Measurements from ENCODE around the gene KCNC3.

The KCNC3 gene

GRCh38 chr19:50322931-50323781, 6.0 kb downstream of the KCNC3 start:
- no peak for TF ChIP-seq TAF1 (IDR thresholded peaks at IDR 0.05; ENCODE audit: borderline replicate concordance, low read depth, low read length)
- no peak for TF ChIP-seq POLR2A (IDR thresholded peaks at IDR 0.05; ENCODE audit: low read depth, low read length)
- no peak for TF ChIP-seq POLR2AphosphoS5 (IDR thresholded peaks at IDR 0.05; ENCODE audit: low read depth, low read length)
- DNase-seq (ENCODE audit: insufficient read length) (peak; percentile 10), FAIRE-seq (no peak)

- TF ChIP-seq POLR2A (IDR thresholded peaks at IDR 0.05; ENCODE audit: low read depth, low read length) (no peak), TAF1 (IDR thresholded peaks at IDR 0.05; ENCODE audit: borderline replicate concordance, low read depth, low read length) (no peak), POLR2AphosphoS5 (IDR thresholded peaks at IDR 0.05; ENCODE audit: low read depth, low read length) (no peak)
- peak; percentile 3 for DNase-seq (ENCODE audit: insufficient read length)
- no peak for FAIRE-seq
Observed at GRCh38 chr19:50322234-50322633, 6.9 kb downstream of the KCNC3 start.

- FAIRE-seq (no peak), DNase-seq (ENCODE audit: insufficient read length) (no peak)
- TF ChIP-seq TAF1 (IDR thresholded peaks at IDR 0.05; ENCODE audit: borderline replicate concordance, low read depth, low read length) (no peak), POLR2AphosphoS5 (IDR thresholded peaks at IDR 0.05; ENCODE audit: low read depth, low read length) (no peak), POLR2A (IDR thresholded peaks at IDR 0.05; ENCODE audit: low read depth, low read length) (no peak)
Observed at GRCh38 chr19:50321831-50322230, 7.3 kb downstream of the KCNC3 start.

GRCh38 chr19:50320596-50320995, 8.6 kb downstream of the KCNC3 start:
- no peak for TF ChIP-seq POLR2AphosphoS5 (IDR thresholded peaks at IDR 0.05; ENCODE audit: low read depth, low read length)
- no peak for TF ChIP-seq POLR2A (IDR thresholded peaks at IDR 0.05; ENCODE audit: low read depth, low read length)
- no peak for TF ChIP-seq TAF1 (IDR thresholded peaks at IDR 0.05; ENCODE audit: borderline replicate concordance, low read depth, low read length)
- no peak for DNase-seq (ENCODE audit: insufficient read length)
- FAIRE-seq: no peak

- no peak for FAIRE-seq
- DNase-seq (ENCODE audit: insufficient read length): no peak
- TF ChIP-seq TAF1 (IDR thresholded peaks at IDR 0.05; ENCODE audit: borderline replicate concordance, low read depth, low read length): no peak
- TF ChIP-seq POLR2AphosphoS5 (IDR thresholded peaks at IDR 0.05; ENCODE audit: low read depth, low read length): no peak
- TF ChIP-seq POLR2A (IDR thresholded peaks at IDR 0.05; ENCODE audit: low read depth, low read length): no peak
Observed at GRCh38 chr19:50320051-50320450, 9.1 kb downstream of the KCNC3 start.

- TF ChIP-seq POLR2AphosphoS5 (IDR thresholded peaks at IDR 0.05; ENCODE audit: low read depth, low read length) (no peak), POLR2A (IDR thresholded peaks at IDR 0.05; ENCODE audit: low read depth, low read length) (no peak)
- no peak for FAIRE-seq
- no peak for DNase-seq (ENCODE audit: insufficient read length)
Observed at GRCh38 chr19:50319156-50319555, 10.0 kb downstream of the KCNC3 start.

- TF ChIP-seq TAF1 (IDR thresholded peaks at IDR 0.05; ENCODE audit: borderline replicate concordance, low read depth, low read length) (no peak), POLR2A (IDR thresholded peaks at IDR 0.05; ENCODE audit: low read depth, low read length) (no peak), POLR2AphosphoS5 (IDR thresholded peaks at IDR 0.05; ENCODE audit: low read depth, low read length) (no peak)
- DNase-seq (ENCODE audit: insufficient read length) (no peak), FAIRE-seq (no peak)
Observed at GRCh38 chr19:50318438-50318837, 10.7 kb downstream of the KCNC3 start.

- DNase-seq (ENCODE audit: insufficient read length) (no peak), FAIRE-seq (no peak)
- TF ChIP-seq POLR2A (IDR thresholded peaks at IDR 0.05; ENCODE audit: low read depth, low read length): no peak
- TF ChIP-seq POLR2AphosphoS5 (IDR thresholded peaks at IDR 0.05; ENCODE audit: low read depth, low read length): no peak
- TF ChIP-seq TAF1 (IDR thresholded peaks at IDR 0.05; ENCODE audit: borderline replicate concordance, low read depth, low read length): no peak
Observed at GRCh38 chr19:50317115-50317514, 12.1 kb downstream of the KCNC3 start.

- peak; percentile 53 for DNase-seq (ENCODE audit: insufficient read length)
- TF ChIP-seq POLR2AphosphoS5 (IDR thresholded peaks at IDR 0.05; ENCODE audit: low read depth, low read length) (no peak), POLR2A (IDR thresholded peaks at IDR 0.05; ENCODE audit: low read depth, low read length) (no peak), TAF1 (IDR thresholded peaks at IDR 0.05; ENCODE audit: borderline replicate concordance, low read depth, low read length) (no peak)
- FAIRE-seq: peak; percentile 17
Observed at GRCh38 chr19:50315773-50316448, 13.3 kb downstream of the KCNC3 start.

GRCh38 chr19:50314724-50315708, 14.2 kb downstream of the KCNC3 start:
- FAIRE-seq (no peak), DNase-seq (ENCODE audit: insufficient read length) (peak; percentile 8)
- no peak for TF ChIP-seq POLR2AphosphoS5 (IDR thresholded peaks at IDR 0.05; ENCODE audit: low read depth, low read length)
- no peak for TF ChIP-seq TAF1 (IDR thresholded peaks at IDR 0.05; ENCODE audit: borderline replicate concordance, low read depth, low read length)
- TF ChIP-seq POLR2A (IDR thresholded peaks at IDR 0.05; ENCODE audit: low read depth, low read length): no peak
